ENCODE results near the gene NOX4.
"Not testable (repeated sequence)": the region's sequence is repeated elsewhere in the genome, so short reads cannot be mapped to it uniquely, and the experiment has no call there.

Gene NOX4

DNA sequence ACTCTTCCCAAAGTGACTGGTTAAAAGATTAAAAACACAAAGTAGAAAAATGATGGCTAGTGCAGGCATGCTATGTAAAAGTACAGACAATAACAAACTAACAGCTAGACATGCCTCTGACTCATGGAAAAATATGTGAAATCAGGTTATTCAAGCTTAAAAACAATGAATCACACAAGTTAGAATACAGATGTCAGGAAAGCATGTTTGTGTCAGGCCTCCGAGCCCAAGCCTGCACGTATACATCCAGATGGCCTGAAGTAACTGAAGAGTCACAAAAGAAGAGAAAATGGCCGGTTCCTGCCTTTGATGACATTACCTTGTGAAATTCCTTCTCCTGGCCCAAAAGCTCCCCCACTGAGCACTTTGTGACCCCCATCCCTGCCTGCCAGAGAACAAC lies 110.1 kb downstream of the NOX4 start:
- no peak for DNase-seq (ENCODE audit: low read depth in 2 of 2)

DNA sequence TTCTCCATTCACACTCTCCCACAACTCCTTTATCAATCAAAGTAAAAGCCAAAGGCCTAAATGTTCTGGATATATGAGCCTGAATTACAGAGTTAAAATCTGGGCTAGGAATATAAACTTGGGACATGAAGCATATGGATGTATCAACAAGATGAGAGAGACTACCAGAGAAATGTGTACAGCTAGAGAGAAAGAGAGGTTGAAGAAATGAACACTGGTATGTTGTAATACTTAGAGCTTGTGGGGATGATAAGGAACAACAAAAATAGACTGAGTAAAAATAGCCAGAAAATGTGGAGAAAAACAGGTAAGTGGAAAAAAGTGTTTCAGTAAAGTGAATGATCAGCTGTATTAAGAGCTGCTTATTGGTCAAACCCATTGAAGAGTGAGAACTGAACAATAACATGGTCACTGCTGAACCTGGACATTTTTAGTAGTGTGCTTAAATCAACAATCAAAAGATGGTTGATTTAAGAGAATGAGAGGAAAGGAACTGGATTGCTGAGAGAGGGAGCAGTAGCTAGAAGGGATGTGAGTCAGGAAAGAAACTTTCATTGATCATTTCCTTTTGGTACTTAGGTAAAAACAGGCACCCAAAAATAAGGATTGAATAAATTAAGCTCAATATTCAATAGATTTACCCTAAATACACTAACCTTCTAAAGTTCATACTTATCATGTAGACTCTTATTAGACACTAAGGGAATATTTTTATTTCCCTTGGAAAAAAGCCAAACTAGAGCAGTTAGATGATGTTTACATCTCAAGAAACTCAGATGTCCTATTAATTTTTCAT lies 111.0 kb downstream of the NOX4 start:
- DNase-seq (ENCODE audit: low read depth in 2 of 2) = not testable (repeated sequence)

DNA sequence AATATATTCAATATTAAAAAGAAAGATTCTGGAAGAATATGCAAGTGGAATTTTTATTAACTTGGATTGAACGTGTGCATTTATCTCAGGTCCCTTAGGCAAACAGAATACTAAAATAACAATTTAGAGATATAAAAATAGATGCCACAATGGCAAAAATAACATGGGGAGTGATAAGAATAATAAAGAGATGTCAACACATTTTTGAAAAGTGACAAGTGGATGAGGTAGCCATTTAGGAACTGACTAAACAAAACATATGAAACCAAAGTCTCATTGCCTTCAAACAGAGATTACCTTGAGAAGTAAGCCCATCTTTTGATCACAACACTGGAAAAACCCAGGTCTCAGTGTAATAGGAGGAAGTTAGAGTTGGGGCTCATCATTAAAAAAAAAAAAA lies 112.2 kb downstream of the NOX4 start:
- not testable (repeated sequence) for DNase-seq (ENCODE audit: low read depth in 2 of 2)

DNA sequence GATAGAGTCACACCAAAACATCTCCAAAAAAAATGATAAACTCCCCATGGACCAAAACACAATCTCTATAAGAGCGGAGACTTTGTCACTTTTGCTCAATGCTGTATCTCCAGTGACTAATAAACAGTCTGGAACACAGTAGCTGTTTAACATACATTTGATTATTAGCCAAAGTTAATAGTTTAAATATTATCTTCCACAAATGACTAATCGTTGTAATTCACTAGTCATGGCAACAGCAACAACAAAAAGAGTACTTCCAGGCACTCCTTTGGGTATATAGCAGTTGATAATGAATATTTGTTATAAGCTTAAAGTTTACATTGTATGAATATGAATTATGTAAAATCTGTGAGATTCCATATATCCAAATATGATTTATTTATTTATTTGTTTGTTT lies 121.8 kb downstream of the NOX4 start:
- DNase-seq (ENCODE audit: low read depth in 2 of 2) = not testable (repeated sequence)

DNA sequence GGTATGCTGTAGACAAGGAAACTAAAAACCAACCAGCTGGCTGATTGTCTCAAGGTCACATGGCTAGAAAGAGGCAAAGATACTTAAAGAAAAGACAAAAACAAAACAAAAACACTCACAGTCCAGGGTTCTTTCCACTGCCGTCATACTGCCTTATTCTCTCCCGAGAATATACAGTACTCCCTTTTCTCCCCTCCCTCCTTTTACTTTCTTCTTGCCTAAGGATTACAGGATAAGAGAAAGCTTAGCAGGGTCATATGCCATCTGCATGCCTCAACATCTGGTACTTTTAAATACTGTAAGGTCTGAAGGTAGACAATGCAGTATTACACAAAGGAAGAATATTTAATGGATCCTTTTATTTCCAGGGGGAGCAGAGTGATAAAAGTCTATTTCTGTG lies 126.3 kb downstream of the NOX4 start:
- not testable (repeated sequence) for DNase-seq (ENCODE audit: low read depth in 2 of 2)

DNA sequence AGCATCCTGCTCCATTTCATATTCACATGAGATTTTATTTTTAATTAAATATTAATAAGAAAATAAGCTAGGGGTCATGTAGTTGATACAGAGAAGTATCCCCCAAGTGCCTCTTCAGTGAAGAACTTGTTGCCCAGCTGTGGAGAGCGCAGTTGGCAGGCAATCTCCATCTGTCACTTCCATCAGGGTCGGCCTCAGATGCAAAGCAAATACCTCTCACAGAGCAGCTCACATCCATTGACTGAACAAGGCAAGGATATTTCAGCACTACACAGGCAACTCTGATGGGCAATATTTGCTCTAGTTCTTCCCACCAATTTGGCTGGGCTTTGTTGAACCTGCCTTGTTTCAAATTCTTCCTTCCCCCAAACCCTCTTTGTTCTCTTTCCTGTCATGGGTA lies 129.4 kb downstream of the NOX4 start:
- no peak for DNase-seq (ENCODE audit: low read depth in 2 of 2)

DNA sequence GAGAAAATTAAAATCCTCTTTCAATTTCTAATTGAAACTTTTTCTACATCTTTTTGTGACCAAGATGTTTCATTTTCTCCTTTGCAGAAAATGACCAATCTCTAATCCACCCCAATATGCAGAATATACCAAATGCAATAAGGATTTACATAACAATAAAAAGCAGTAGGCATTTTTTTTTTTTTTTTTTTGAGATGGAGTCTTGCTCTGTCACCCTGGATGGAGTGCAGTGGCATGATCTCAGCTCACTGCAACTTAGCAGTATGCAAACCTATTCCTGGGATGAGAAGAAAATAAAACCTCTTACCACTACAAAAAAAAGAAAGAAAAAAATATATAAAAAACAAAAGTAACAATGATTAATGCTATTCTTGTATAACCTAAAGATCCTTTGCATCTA lies 132.0 kb downstream of the NOX4 start:
- not testable (repeated sequence) for DNase-seq (ENCODE audit: low read depth in 2 of 2)

DNA sequence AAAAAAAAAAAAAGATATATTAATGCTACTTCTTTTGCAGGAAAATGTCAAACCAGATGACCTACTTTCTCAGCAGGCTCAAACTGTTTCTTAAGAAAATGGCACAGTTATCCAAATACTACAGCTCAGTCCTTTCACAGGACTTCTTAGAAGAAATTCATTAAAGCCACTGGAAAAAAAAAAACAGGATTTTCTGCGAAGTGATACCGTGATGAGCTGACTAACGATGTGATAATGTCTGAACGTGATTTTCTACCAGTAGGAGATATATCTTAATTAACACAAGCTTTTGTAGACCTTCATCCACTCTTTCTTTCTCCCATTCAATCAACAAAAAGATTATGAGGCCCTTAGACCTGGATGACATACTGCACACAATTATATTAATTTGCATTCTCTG lies 132.4 kb downstream of the NOX4 start:
- no peak for DNase-seq (ENCODE audit: low read depth in 2 of 2)

DNA sequence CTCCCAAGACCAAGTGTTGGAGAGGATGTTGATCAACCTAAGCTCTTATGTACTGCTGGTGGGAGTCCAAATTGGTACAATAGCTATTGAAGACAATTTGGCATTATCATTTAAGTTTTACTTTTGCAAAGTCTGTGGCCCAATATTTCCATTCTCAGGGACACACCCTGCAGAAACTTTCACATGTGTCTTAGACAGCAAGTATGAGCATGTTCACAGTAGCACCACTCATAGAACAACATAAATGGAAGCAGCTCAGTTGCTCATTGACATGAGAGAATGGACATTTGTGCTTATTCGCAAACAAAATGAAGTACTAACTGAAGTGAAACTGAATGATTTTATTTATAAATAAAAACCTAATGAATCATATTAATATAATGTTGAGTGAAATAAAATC lies 135.5 kb downstream of the NOX4 start:
- DNase-seq (ENCODE audit: low read depth in 2 of 2) = no peak

DNA sequence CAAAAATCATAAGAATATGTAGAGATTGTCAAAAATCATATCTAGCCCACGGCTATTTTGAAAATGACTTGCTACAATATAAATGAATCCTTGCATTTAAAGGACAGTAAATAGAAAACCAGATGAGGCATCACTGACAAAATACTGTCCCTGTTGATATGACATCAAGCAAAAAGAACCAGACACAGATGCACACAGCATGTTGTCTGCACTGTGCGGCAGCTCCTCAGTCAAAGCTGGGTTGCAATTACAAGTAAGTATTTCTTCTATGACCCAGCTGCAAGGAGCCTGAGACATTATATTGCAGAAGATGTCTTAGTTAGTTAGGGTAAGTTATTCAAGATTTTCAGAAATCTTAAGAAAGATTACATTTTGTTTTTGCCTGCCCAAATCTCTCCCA lies 136.7 kb downstream of the NOX4 start:
- DNase-seq (ENCODE audit: low read depth in 2 of 2) = not testable (repeated sequence)

DNA sequence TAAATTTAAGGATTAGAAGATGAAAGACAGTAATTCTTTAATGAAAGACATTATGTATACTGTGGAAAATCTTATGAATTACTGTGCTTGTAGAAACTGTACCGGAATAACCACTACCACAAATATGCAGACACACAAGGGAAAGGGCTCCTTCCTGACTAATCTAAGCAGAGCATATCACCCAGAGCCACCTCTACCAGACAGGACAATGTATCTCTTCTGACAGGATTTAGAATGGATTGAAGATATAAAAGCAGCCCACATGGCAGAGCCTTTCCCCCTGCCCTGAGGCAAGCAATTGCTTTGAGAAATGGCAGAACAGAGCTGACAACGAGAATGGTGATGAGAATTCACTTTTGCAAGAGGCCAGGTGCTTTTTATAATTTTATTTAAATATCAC lies 144.1 kb downstream of the NOX4 start:
- DNase-seq (ENCODE audit: low read depth in 2 of 2) = no peak

DNA sequence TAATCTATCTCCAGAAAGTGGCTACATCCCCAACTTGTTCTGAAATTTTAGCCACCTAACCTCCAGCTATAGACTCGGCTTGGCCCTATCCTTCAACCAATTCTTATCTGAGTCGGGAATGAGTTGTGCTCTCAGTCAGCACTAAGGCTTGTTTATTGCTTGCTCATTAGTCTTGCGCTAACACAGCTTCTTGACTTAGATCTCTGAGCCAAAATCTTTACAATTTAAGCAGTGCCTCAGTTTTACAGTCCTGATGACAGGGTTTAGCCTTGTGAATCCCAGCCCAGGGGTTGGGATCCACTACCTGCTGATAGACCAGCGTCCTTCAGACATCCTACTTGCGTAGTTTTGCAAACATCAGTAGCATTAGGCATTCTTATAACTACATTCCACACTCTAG lies 144.6 kb downstream of the NOX4 start:
- no peak for DNase-seq (ENCODE audit: low read depth in 2 of 2)

DNA sequence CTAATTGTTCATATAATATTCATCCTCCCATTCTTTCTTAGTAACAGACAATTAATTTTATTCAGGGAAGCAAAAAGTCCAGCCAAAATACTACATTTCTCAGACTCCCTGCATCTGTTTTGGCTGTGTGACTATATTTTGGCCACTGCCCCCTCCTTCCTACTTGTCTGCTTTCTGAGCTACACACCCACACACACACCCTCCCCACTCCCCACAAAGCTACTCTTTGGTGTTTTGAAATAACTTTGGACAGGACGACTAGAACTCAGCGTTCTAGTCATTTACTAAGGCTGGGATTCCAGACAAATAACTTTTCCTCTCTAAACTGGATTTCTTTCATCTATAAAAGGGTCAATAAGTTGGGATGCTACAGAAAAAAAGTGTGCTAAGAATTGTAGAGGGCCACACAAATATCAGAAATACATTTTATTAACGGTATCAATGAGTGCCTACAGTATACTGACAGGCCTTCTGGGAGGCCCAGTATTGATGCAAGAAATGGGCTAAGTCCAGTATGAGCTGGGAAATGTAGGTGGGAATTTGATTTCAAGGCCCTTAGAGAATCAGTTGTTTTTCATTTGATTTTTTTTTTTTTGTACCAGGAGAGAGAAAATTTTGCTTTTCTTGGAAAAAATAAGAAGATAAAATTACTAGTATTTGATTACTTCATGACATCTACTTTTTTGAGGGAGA lies 148.1 kb downstream of the NOX4 start:
- DNase-seq (ENCODE audit: low read depth in 2 of 2) = not testable (repeated sequence)

DNA sequence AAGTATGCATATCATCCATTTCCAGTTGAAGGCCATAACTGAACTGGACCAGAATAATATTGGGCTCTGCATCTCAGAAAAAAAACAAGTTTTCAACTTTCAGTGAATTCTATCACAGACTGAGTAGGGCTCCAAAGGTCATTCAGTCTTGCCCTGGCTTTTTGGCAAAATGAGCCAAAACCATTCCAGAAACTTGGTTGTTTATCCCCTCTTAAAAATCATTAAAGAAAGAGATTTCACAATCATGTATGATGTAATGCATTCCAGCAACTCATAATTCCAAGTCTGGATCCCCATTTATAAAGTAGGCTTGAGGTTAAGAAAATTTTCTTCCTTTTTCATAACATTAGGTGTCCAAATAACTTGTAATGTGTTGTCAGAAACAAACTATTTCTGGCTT lies 150.7 kb downstream of the NOX4 start:
- not testable (repeated sequence) for DNase-seq (ENCODE audit: low read depth in 2 of 2)

DNA sequence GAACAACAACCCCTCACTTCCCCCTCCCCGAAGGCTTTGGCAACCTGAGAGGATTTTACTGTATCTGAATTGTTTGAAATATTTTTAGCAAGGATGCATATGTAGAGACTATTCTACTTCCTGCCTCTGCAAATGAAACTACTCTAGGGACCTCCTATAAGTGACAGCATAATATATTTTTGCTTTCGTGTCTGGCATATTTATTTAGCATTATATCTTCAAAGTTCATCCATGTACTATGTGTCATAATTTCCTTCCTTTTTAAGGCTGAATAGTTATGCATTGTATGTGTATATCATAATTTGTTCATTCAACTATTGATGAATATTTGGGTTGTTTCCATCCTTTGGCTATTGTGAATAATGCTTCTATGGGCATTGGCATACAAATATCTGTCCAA lies 153.1 kb downstream of the NOX4 start:
- not testable (repeated sequence) for DNase-seq (ENCODE audit: low read depth in 2 of 2)

DNA sequence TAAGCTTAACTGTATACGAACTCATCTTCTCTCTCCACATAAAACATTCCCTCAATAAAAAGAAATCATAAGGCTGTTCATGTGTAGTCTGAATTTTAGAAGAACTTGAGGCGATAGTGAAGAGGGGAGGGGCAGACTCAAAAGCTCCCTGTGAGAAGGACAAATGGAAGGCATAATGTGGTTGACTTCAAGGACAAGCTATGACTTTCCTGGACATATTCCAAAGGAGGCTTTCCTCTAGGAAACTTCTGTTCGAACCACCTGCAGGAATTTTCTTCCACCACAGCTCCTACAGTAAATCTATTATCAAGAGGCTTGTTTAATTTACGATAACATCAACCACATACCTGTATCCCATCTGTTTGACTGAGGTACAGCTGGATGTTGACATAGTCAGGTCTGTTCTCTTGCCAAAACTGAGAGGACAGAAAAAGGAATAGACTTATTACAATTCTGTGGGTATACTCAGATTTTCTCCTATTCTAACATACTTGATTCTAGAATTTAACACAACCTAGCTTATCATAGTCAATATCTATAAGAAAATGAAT lies 154.0 kb downstream of the NOX4 start:
- DNase-seq (ENCODE audit: low read depth in 2 of 2) = not testable (repeated sequence)

DNA sequence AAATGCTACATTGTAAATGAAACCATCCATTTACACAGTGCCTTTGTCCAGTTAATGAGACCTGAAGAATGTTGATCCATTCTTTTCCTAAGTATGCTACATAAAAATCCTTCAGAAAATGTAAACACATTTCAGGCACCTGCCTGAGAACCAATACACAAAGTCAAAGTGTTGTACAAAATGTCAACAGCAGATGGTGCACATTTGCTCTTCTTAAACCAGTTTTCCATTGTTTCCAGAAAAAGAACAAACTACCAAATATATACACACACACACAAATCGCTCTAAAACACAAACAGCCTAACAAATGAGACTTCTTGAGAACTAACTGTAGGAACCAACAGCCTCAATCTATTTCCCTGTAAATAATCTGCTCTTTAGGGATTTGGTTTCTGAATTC lies 157.5 kb downstream of the NOX4 start:
- not testable (repeated sequence) for DNase-seq (ENCODE audit: low read depth in 2 of 2)

DNA sequence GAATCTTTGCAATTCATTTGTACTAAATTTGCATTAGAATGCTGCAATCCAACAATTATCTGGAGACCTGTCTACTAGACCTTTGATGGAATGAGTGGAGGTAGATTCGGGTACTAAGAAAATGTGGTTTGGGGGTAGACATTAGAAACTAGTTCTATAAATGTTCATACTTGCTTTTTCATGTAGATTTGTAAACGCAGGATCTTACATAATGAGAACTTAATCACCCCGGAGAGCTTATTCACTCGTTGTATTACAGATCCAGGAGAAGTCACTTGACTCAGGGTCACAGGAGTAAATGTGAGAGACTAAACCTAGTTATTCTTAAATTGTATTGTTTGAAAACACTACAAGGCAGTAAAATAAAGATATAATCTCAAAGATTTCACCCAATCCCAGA lies 159.2 kb downstream of the NOX4 start:
- not testable (repeated sequence) for DNase-seq (ENCODE audit: low read depth in 2 of 2)

DNA sequence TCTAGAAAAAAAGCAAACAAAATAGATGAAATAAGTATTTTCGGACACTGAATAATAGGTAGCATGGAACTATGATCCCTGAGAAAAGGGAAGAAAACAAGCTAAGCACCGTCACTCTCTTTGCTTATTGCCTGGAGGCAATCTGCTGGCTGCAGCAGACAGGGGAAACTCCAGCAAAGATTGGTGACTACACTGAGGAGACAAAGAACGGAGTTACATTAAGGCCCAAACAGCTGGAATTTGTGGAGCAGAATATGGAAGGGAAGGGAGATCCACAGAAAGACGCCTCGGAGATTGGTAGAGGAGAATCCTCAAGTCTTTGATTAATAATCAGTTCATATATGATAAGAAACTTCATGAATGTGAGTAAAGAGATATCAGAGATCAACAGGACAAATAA lies 163.3 kb downstream of the NOX4 start:
- DNase-seq (ENCODE audit: low read depth in 2 of 2) = no peak

DNA sequence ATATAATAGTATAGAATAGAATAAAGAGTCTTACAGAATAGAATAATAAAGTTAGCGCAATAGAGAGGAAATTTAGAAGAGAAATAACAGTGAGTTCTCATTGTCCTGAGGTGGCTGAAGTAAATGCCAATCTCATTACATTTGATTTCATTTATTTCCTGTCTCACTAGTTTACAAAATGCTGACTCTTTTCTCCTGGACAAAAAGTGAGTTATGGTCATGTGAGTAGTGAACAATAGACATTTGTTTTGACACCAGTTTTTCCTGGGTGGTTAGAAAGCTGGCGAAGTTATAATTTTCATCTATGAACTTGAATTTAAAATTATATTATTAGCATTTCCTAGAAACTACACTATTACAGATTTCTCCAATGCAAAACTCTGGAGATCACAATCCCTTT lies 169.8 kb downstream of the NOX4 start:
- no peak for DNase-seq (ENCODE audit: low read depth in 2 of 2)

DNA sequence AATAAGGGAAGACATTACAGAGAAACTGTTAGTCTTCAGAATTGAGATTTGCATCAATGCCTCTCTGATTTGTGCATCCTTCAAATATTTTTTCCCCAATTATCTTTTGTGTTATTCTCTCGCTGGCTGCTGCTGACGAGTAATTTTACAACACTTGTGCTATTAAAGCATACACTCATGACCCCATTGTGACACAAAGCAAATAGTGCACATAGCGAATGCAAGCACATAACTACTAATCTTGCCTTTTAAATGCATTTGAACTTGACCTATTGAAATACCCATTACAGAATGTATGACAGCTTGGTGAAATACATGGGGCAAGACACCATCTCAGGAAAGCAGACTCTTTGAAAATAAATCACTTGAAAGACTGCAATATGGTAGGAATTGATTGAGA lies 180.6 kb downstream of the NOX4 start:
- DNase-seq (ENCODE audit: low read depth in 2 of 2) = not testable (repeated sequence)

DNA sequence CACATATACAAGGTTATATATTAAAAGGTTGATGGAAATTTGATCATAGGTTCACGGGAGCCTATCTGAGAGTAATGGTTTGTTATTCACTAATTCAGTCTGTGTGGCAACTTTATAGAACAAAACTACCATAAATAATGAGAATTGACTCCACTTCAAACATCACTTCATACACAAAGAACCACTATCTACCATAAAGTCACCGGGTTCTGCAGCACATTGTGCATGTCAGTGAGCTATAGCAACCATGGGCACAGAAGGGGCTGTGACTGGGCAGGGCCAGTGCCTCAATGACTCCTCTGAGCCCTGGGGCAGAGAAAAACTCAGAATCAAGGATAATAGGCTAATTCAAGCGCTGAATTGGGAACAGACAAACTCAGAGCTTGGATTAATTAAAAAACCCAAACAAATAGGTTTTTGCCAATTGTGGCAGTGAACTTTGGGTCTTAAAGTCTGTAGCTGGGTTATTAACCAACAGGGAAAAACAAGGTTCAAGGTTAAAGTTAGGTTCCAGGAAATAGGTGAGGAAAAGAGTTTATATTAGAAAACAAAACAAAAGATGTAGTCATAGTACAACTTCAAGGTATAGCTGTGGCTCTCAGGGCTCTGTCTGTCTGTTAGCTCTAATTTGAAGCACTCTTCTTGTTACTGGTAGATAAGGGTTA lies 181.7 kb downstream of the NOX4 start:
- DNase-seq (ENCODE audit: low read depth in 2 of 2) = not testable (repeated sequence)
